HepG2 (cell line): ENCODE measurements around the gene ZFAND6. TPM values are rescaled to one million over a fixed set of nuclear protein-coding genes. Genes with fewer than 3 reads are reported as not detected.

Experiments used
- ATAC-seq: fragments of 200-7000 bp; cut with Tn5 transposase; 3 replicates; pipeline ENCODE4 v1.9.1; 2020; ENCODE audit warnings: mild to moderate bottlenecking, moderate library complexity
- BruUV-seq: library from RNA; stranded (reverse); fragments of 400-500 nt; replicated peaks from 2 replicates; lab custom pipeline; 2021; lab: Mats Ljungman, UMichigan
- CTCF ChIA-PET: fragments of 300-600 bp; formaldehyde crosslinking; extraction: SDS; loops from one replicate; lab custom pipeline; 2021; ENCODE audit warnings: low total read pairs, inconsistent platforms, low intra/inter-chr PET ratio; lab: Yijun Ruan, JAX
- POLR2A ChIA-PET: fragments of 350-600 bp; sonication (Branson Sonifier 250); formaldehyde crosslinking; loops from one replicate; lab custom pipeline; 2020; ENCODE audit warnings: antibody characterized with exemption, inconsistent platforms; lab: Yijun Ruan, JAX
- DNase-seq: peaks from one replicate; pipeline ENCODE4 v3.0.0-alpha.2; 2015; ENCODE audit warnings: low spot score
- FAIRE-seq: peaks from 3 replicates; lab custom pipeline; 2011; peaks lifted over from hg19 to GRCh38; lab: Jason Lieb, UNC
- H2AFZ ChIP-seq: one replicate; pipeline ENCODE4 v1.6.1; 2011; ENCODE audit warnings: low read length, inconsistent platforms
- H3K27ac ChIP-seq: fragments of 300-600 bp; 3 replicates; pipeline ENCODE4 v1.8.0; 2011; ENCODE audit warnings: mixed run types, mild to moderate bottlenecking, mixed read lengths, low read length, inconsistent platforms; ENCODE audit not compliant: insufficient read depth; ENCODE audit errors: extremely low read length
- H3K27me3 ChIP-seq, 2 experiments: fragments of 200-600 bp in 1 of 2; 2 replicates in 1 of 2; 3 replicates in 1 of 2; pipeline versions ENCODE4 v1.6.0 to v1.8.0; 2011; ENCODE audit warnings: low read length in 2 of 2, mild to moderate bottlenecking in 2 of 2, moderate library complexity in 2 of 2, inconsistent platforms in 1 of 2; ENCODE audit not compliant: insufficient read depth in 2 of 2, control insufficient read depth in 1 of 2
- H3K36me3 ChIP-seq, 2 experiments: fragments of 200-600 bp in 1 of 2; replicated peaks in 1 of 2; 2 replicates in 1 of 2; 3 replicates in 1 of 2; pipeline versions ENCODE4 v1.5.1 to v1.8.0; 2011; ENCODE audit warnings: low read length in 2 of 2, inconsistent platforms in 1 of 2; ENCODE audit not compliant: insufficient read depth in 2 of 2, control insufficient read depth in 1 of 2
- H3K4me1 ChIP-seq: 2 replicates; pipeline ENCODE4 v1.5.1; 2012; ENCODE audit warnings: low read length, inconsistent platforms; ENCODE audit not compliant: insufficient read depth
- H3K4me2 ChIP-seq: 2 replicates; pipeline ENCODE4 v1.6.0; 2011; ENCODE audit warnings: low read depth, low read length, inconsistent platforms
- H3K4me3 ChIP-seq, 3 experiments: fragments of 200-600 bp in 1 of 3; sonication (generic), shearing (Covaris generic) in 1 of 3; replicated peaks in 1 of 3; 2 replicates each; pipeline ENCODE4 v1.5.1; 2011 to 2016; ENCODE audit warnings: low read length in 3 of 3, inconsistent platforms in 2 of 3, low read depth in 2 of 3, mild to moderate bottlenecking in 2 of 3, control low read depth in 1 of 3, mixed read lengths in 1 of 3; ENCODE audit not compliant: insufficient read depth in 1 of 3
- H3K79me2 ChIP-seq: one replicate; pipeline ENCODE4 v1.6.1; 2011; ENCODE audit warnings: low read length, inconsistent platforms; ENCODE audit not compliant: insufficient read depth
- H3K9ac ChIP-seq: 2 replicates; pipeline ENCODE4 v1.6.0; 2011; ENCODE audit warnings: mild to moderate bottlenecking, low read depth, low read length, inconsistent platforms; ENCODE audit not compliant: insufficient read depth
- H3K9me3 ChIP-seq: 2 replicates; pipeline ENCODE4 v1.5.1; 2012; ENCODE audit warnings: mild to moderate bottlenecking, low read length
- H4K20me1 ChIP-seq: 2 replicates; pipeline ENCODE4 v1.6.0; 2011; ENCODE audit warnings: inconsistent platforms, mild to moderate bottlenecking, low read length, moderate library complexity; ENCODE audit not compliant: insufficient read depth
- ESRRA ChIP-seq: sonication (generic); formaldehyde crosslinking; IDR thresholded peaks from 2 replicates; pipeline ENCODE4 v1.5.1; 2020; ENCODE audit warnings: mild to moderate bottlenecking, low read depth, missing genetic modification reagents
- PHF8 ChIP-seq: sonication (generic); formaldehyde crosslinking; IDR thresholded peaks from 2 replicates; pipeline ENCODE4 v1.5.0; 2020; ENCODE audit warnings: missing genetic modification reagents
- YY1 ChIP-seq: IDR thresholded peaks from 2 replicates; pipeline ENCODE4 v1.6.1; 2011; ENCODE audit warnings: low read length, low read depth, moderate library complexity, mild to moderate bottlenecking; ENCODE audit not compliant: insufficient read depth, insufficient replicate concordance
- ZBTB42 ChIP-seq: sonication (generic); formaldehyde crosslinking; IDR thresholded peaks from 2 replicates; pipeline ENCODE4 v1.5.0; 2020; ENCODE audit warnings: mild to moderate bottlenecking, missing genetic modification reagents
- ZNF552 ChIP-seq: sonication (generic); formaldehyde crosslinking; IDR thresholded peaks from 2 replicates; pipeline ENCODE4 v1.9.0; 2022; ENCODE audit warnings: missing genetic modification reagents, mild to moderate bottlenecking, borderline replicate concordance
- ZNF598 ChIP-seq: sonication (generic); formaldehyde crosslinking; IDR thresholded peaks from 2 replicates; pipeline ENCODE4 v1.5.1; 2020; ENCODE audit warnings: mild to moderate bottlenecking, missing genetic modification reagents, borderline replicate concordance
- ZSCAN31 ChIP-seq: sonication (generic); formaldehyde crosslinking; IDR thresholded peaks from 2 replicates; pipeline ENCODE4 v1.5.0; 2020; ENCODE audit warnings: low read depth, mild to moderate bottlenecking, missing genetic modification reagents
- WGBS: methylation state at CpG from one replicate; pipeline ENCODE4 v1.1.6; 2017; ENCODE audit warnings: low lambda C conversion rate; 5-methylcytosine and 5-hydroxymethylcytosine counted together
- in situ Hi-C: cut with HindIII; loops from 2 replicates; pipeline ENCODE4 v1.10.0; 2017; ENCODE audit warnings: low pct_unique_long_range_greater_than_20kb; ENCODE audit not compliant: extremely low pct_ligation_motif_present
- intact Hi-C: fragments of 100-400 bp; cut with micrococcal nuclease; formaldehyde crosslinking; loops from one replicate; pipeline ENCODE4 v1.10.0; 2022; ENCODE audit not compliant: unreplicated experiment
- polyA plus RNA-seq, 8 experiments: library from polyadenylated mRNA; depleted of rRNA in 3 of 8; stranded (reverse) in 7 of 8; unstranded in 1 of 8; fragments of >200 nt; fragmentation: Illumina TruSeq in 4 of 8; extraction: Trizol in 4 of 8; gene quantifications; 2 replicates each; pipeline versions ENCODE4 v1.2.1 to v1.2.3, GENCODE V29; 2011 to 2016; ENCODE audit warnings: low read depth in 4 of 8, missing spikeins in 1 of 8, mixed read lengths in 1 of 8; ENCODE audit not compliant: insufficient read depth in 1 of 8
- total RNA-seq, 5 experiments: library from RNA; depleted of rRNA; stranded (reverse); fragments of >200 nt; fragmentation: Illumina TruSeq; extraction: Trizol; gene quantifications; 2 replicates each; pipeline ENCODE4 v1.2.3, GENCODE V29; 2016; ENCODE audit warnings: low read depth in 1 of 5
- TF ChIP-seq, protein P1 (sequence below): sonication (generic); formaldehyde crosslinking; IDR thresholded peaks from 2 replicates; pipeline ENCODE4 v1.9.0; 2021; ENCODE audit warnings: missing genetic modification reagents, borderline replicate concordance

The ZFAND6 gene
- total and polyA plus RNA-seq, 2 of the 13 experiments (the other 11 are each of a cell fraction or from before 2014, with no cell fraction given), result 84.2 to 115 TPM

DNA sequence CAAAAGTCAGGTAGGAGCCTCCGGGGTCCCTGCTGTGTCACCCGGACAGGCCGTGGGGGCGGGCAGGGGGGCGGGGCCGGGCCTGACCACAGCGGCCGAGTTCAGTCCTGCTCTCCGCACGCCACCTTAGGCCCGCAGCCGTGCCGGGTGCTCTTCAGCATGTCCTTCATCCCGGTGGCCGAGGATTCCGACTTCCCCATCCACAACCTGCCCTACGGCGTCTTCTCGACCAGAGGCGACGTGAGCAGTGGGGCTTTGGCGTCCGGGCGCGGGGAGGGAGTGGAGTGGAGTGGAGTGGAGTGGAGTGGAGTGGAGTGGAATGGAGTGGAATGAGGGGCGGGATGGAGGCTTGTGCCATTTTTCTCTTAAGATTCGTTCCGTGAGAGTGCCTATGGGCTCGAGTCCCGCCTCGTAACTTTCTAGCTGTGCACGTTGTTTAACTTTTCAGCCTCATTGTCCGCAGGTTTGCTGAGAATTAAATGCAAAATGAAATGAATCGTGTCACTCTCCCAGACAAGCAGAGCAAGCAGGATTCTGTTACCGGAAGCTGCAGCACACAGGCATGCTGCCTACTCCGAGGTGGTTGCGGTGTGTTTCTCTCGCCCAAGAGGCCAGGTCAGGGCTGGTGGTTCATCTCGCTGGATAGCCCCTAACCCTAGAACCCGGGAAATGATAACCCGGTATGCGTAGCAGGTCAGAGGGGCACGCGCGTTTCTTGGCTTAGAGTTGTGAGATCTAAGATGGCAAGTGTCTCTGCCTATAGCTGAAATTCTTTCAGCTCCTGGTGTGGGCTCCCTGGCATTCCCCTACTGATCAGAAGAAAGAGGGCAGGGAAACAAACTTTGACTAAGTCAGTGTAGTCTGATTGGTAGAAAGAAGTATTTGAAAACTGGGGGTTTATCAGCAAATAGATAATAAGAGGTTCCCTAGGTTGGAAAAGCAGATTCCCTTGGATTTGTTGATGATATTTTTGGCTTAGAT is 93.7 kb downstream of the ZFAND6 start, which contains the start of gene FAH (continued):
- TF ChIP-seq, protein P1, sequence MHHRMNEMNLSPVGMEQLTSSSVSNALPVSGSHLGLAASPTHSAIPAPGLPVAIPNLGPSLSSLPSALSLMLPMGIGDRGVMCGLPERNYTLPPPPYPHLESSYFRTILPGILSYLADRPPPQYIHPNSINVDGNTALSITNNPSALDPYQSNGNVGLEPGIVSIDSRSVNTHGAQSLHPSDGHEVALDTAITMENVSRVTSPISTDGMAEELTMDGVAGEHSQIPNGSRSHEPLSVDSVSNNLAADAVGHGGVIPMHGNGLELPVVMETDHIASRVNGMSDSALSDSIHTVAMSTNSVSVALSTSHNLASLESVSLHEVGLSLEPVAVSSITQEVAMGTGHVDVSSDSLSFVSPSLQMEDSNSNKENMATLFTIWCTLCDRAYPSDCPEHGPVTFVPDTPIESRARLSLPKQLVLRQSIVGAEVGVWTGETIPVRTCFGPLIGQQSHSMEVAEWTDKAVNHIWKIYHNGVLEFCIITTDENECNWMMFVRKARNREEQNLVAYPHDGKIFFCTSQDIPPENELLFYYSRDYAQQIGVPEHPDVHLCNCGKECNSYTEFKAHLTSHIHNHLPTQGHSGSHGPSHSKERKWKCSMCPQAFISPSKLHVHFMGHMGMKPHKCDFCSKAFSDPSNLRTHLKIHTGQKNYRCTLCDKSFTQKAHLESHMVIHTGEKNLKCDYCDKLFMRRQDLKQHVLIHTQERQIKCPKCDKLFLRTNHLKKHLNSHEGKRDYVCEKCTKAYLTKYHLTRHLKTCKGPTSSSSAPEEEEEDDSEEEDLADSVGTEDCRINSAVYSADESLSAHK (CRISPR knock-in tag), result no peak
- TF ChIP-seq ESRRA (CRISPR knock-in tag) (peak; percentile 74; the same call in 1 of the 2 replicates), ZNF552 (CRISPR knock-in tag) (no peak)

DNA sequence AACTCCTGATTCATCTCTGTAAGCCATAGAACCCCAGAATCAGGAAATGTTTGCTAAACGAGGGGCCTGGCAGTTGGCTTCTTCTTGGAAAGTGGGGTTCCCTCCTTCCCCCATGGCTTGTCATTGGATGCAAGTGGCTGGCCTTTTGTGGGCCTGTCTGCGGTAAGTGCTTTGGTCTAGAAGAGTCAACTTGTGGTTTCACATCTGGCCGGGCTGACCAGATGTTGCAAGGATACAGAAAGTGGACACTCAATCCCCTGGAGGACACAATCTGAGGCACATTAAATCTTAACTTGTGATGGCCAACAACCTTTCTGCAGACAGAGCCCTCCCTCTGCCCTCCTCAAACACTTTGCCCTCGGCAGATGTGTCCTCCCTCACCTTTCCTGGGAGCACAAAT is 94.4 kb downstream of the ZFAND6 start:
- peak overlapping the region; percentile 68 for H3K27ac ChIP-seq
- H3K36me3 ChIP-seq, result no peaks in the 10 kb centered on the region; a peak in 2 of 5 replicates
- H3K79me2 ChIP-seq, result peaks cover 24% of the 10 kb centered on the region
- in situ Hi-C loops, result loop anchor here (5.0 to 25.0 kb wide), 2 partner anchors 82 to 267 kb away; partner anchors contain the start of gene MTHFS
- 0% methylated on average over 4 of the region's 4 CpGs for WGBS
- H2AFZ ChIP-seq, result no peak overlapping the region
- H3K4me1 ChIP-seq, result peaks cover 59% of the 10 kb centered on the region
- CTCF ChIA-PET, result no interaction called here
- no peak for ATAC-seq
- H3K4me2 ChIP-seq, result peak overlapping the region; percentile 85
- POLR2A ChIA-PET, result interaction anchor here (0.8 to 3.5 kb wide), 5 partner anchors 8 to 231 kb away, joined by 4 to 24 read pairs (median 4); partner anchors contain the start of gene ZFAND6
- no peaks in the 10 kb centered on the region for H4K20me1 ChIP-seq
- no peak for DNase-seq
- peak; percentile 36 for FAIRE-seq
- intact Hi-C loops, result loop anchor here (5.0 to 10.0 kb wide), 2 partner anchors 82 to 269 kb away; no protein-coding TSS in a partner anchor
- peak overlapping the region; percentile 73 for H3K9ac ChIP-seq
- no TSS peak for BruUV-seq
- peak overlapping the region; percentile 78 to 89 (median 88) for H3K4me3 ChIP-seq
- TF ChIP-seq YY1, result no peak
- TF ChIP-seq PHF8 (CRISPR knock-in tag), result 0 out of 2 replicates have a peak, but pooled peaks have one; percentile 1
- TF ChIP-seq ZNF598 (CRISPR knock-in tag), result no peak
- TF ChIP-seq ZBTB42 (CRISPR knock-in tag), result peak; percentile 81; the same call in 1 of the 2 replicates
- TF ChIP-seq ZSCAN31 (CRISPR knock-in tag), result 0 out of 2 replicates have a peak, but pooled peaks have one; percentile 10
- H3K9me3 ChIP-seq, result no peaks in the 10 kb centered on the region
- H3K27me3 ChIP-seq, result no peaks in the 10 kb centered on the region; a peak in 1 of 5 replicates
